Tibial artery (tissue), 4 donors: ENCODE results near the gene POGZ.

Source experiments
- DNase-seq, 2 donors: peaks; one replicate each; pipeline ENCODE4 v3.0.0-alpha.2; 2019
- H3K27ac ChIP-seq, 2 donors: fragments of 200-600 bp; sonication (generic) in 1 of 2; 1 replicate in 1 of 2; 2 replicates in 1 of 2; pipeline ENCODE4 v1.5.1; 2018 to 2019; ENCODE audit warnings: mild to moderate bottlenecking in 1 of 2
- H3K27me3 ChIP-seq, 2 donors: fragments of 200-600 bp; sonication (generic) in 1 of 2; one replicate each; pipeline versions ENCODE4 v1.5.1 to v1.6.0; 2016 to 2019
- H3K36me3 ChIP-seq, 3 donors: fragments of 200-600 bp; sonication (generic) in 2 of 3; one replicate each; pipeline ENCODE4 v1.5.1; 2016 to 2019; ENCODE audit warnings: mild to moderate bottlenecking in 2 of 3
- H3K4me1 ChIP-seq, 4 donors: fragments of 200-600 bp; sonication (generic) in 2 of 4; 1 replicate in 3 of 4; 2 replicates in 1 of 4; pipeline ENCODE4 v1.5.1; 2016 to 2019
- H3K4me3 ChIP-seq, 2 donors: fragments of 200-600 bp; sonication (generic) in 1 of 2; 1 replicate in 1 of 2; 2 replicates in 1 of 2; pipeline ENCODE4 v1.5.1; 2018 to 2019; ENCODE audit warnings: mild to moderate bottlenecking in 2 of 2
- H3K9me3 ChIP-seq, 3 donors: fragments of 200-600 bp; sonication (generic) in 1 of 3; one replicate each; pipeline ENCODE4 v1.5.1; 2016 to 2019
- CTCF ChIP-seq, 2 experiments: fragments of 200-600 bp in 1 of 2; fragments of 450-650 bp in 1 of 2; IDR thresholded peaks; one replicate each; pipeline ENCODE4 v1.5.1; 2017 to 2019; ENCODE audit warnings: antibody characterized with exemption in 2 of 2, mild to moderate bottlenecking in 1 of 2, moderate library complexity in 1 of 2
- intact Hi-C: fragments of 100-400 bp; cut with DNase I; formaldehyde crosslinking; loops from one replicate; pipeline ENCODE4 v1.15.0; 2023; ENCODE audit warnings: low total_unique reads

The POGZ gene

GRCh38 chr1:151416231-151416630 is 43.1 kb downstream of the POGZ start:
- Histone ChIP-seq H3K27ac (no peak overlapping the region), H3K9me3 (no peaks in the 10 kb centered on the region), H3K4me3 (no peak overlapping the region), H3K4me1 (no peaks in the 10 kb centered on the region), H3K27me3 (no peaks in the 10 kb centered on the region), H3K36me3 (peaks cover 20 to 99% (median 72%) of the 10 kb centered on the region in 3 donors)
- TF ChIP-seq CTCF (IDR thresholded peaks at IDR 0.05) = no peak
- intact Hi-C loops = no loop called here
- DNase-seq = no peak

- no peak for DNase-seq
- intact Hi-C loops = no loop called here
- Histone ChIP-seq H3K27me3 (no peaks in the 10 kb centered on the region), H3K9me3 (no peaks in the 10 kb centered on the region), H3K36me3 (peaks cover 62 to 100% (median 85%) of the 10 kb centered on the region in 3 donors), H3K4me3 (no peak overlapping the region), H3K4me1 (no peaks in the 10 kb centered on the region), H3K27ac (no peak overlapping the region)
- no peak for TF ChIP-seq CTCF (IDR thresholded peaks at IDR 0.05)
Observed at GRCh38 chr1:151411884-151412283, 47.4 kb downstream of the POGZ start.

GRCh38 chr1:151408891-151409290 is 50.4 kb downstream of the POGZ start:
- DNase-seq = no peak
- no peaks in the 10 kb centered on the region for H3K4me1 ChIP-seq
- no peak for TF ChIP-seq CTCF (IDR thresholded peaks at IDR 0.05)
- intact Hi-C loops = no loop called here
- H3K9me3 ChIP-seq = no peaks in the 10 kb centered on the region
- no peak overlapping the region for H3K27ac ChIP-seq
- peaks cover 76 to 98% (median 84%) of the 10 kb centered on the region in 3 donors for H3K36me3 ChIP-seq
- no peak overlapping the region for H3K4me3 ChIP-seq
- H3K27me3 ChIP-seq = no peaks in the 10 kb centered on the region

GRCh38 chr1:151407304-151407703 is 52.0 kb downstream of the POGZ start:
- Histone ChIP-seq H3K9me3 (no peaks in the 10 kb centered on the region), H3K27me3 (no peaks in the 10 kb centered on the region), H3K4me1 (no peaks in the 10 kb centered on the region), H3K4me3 (no peak overlapping the region), H3K27ac (no peak overlapping the region), H3K36me3 (peaks cover 76 to 98% (median 94%) of the 10 kb centered on the region in 3 donors)
- no peak for DNase-seq
- intact Hi-C loops = no loop called here
- no peak for TF ChIP-seq CTCF (IDR thresholded peaks at IDR 0.05)

- Histone ChIP-seq H3K4me3 (no peak overlapping the region), H3K27me3 (no peaks in the 10 kb centered on the region), H3K27ac (no peak overlapping the region), H3K4me1 (peaks cover 0 to 5% (median 2%) of the 10 kb centered on the region in 4 donors), H3K36me3 (peaks cover 75 to 98% (median 95%) of the 10 kb centered on the region in 3 donors), H3K9me3 (no peaks in the 10 kb centered on the region)
- DNase-seq = no peak
- intact Hi-C loops = no loop called here
- TF ChIP-seq CTCF (IDR thresholded peaks at IDR 0.05) = no peak
Observed at GRCh38 chr1:151406176-151406575, 53.1 kb downstream of the POGZ start.
